ENCODE data around the gene CST7.

The CST7 gene

GRCh38 chr20:25006431-25007167 lies 57.5 kb downstream of the CST7 start:
- DNase-seq, result no peak

GRCh38 chr20:25007491-25008305 lies 58.6 kb downstream of the CST7 start:
- no peak for DNase-seq

- DNase-seq, result no peak
Measured at GRCh38 chr20:25008388-25009217, 59.5 kb downstream of the CST7 start.

Data from activated naive CD4-positive, alpha-beta T cell treated with Interleukin-2 at 50 U/mL for 16 hours (primary cell).